GM12878 (cell line): Measurements from ENCODE around the gene MPHOSPH9. TPM values are rescaled to one million over a fixed set of nuclear protein-coding genes. Genes with fewer than 3 reads are reported as not detected.

Experiments used
- ATAC-seq: fragments of 200-7000 bp; cut with Tn5 transposase; 3 replicates; pipeline ENCODE4 v1.9.1; 2020; ENCODE audit warnings: mild to moderate bottlenecking, moderate library complexity
- BruUV-seq: library from RNA; stranded (reverse); fragments of 400-500 nt; replicated peaks from 2 replicates; lab custom pipeline; 2021; lab: Mats Ljungman, UMichigan
- CTCF ChIA-PET: fragments of 300-600 bp; sonication (Branson Sonifier 250); formaldehyde crosslinking; extraction: SDS; loops from one replicate; lab custom pipeline; 2021; ENCODE audit warnings: inconsistent platforms; lab: Yijun Ruan, JAX
- POLR2A ChIA-PET: fragments of 350-600 bp; formaldehyde crosslinking; extraction: SDS; loops from one replicate; lab custom pipeline; 2021; ENCODE audit warnings: inconsistent platforms; lab: Charles Lee
- RAD21 ChIA-PET: fragments of 300-600 bp; sonication (Branson Sonifier 250); formaldehyde crosslinking; loops from one replicate; lab custom pipeline; 2023; ENCODE audit warnings: antibody characterized with exemption; ENCODE audit not compliant: unreplicated experiment; lab: Charles Lee
- SMC1A ChIA-PET: fragments of 300-600 bp; sonication (Branson Sonifier 250); formaldehyde crosslinking; loops from one replicate; lab custom pipeline; 2023; ENCODE audit not compliant: unreplicated experiment, uncharacterized antibody; lab: Charles Lee
- DNase-seq: peaks from one replicate; pipeline ENCODE4 v3.0.0-alpha.2; 2011; ENCODE audit warnings: low read depth, low spot score
- FAIRE-seq: peaks from 3 replicates; lab custom pipeline; 2011; peaks lifted over from hg19 to GRCh38; lab: Jason Lieb, UNC
- H2AFZ ChIP-seq: 2 replicates; pipeline ENCODE4 v1.6.0; 2011; ENCODE audit warnings: low read depth, low read length, control low read depth; ENCODE audit not compliant: control insufficient read depth
- H3K27ac ChIP-seq: 2 replicates; pipeline ENCODE4 v1.5.1; 2011; ENCODE audit warnings: control low read depth; ENCODE audit not compliant: control insufficient read depth, insufficient read depth
- H3K27me3 ChIP-seq, 2 experiments: replicated peaks in 1 of 2; 2 replicates each; pipeline versions ENCODE4 v1.6.0 to v1.6.1; 2011; ENCODE audit warnings: low read length in 1 of 2; ENCODE audit not compliant: control insufficient read depth in 2 of 2, insufficient read depth in 2 of 2
- H3K36me3 ChIP-seq, 2 experiments: 2 replicates each; pipeline ENCODE4 v1.5.1; 2011; ENCODE audit warnings: low read length in 1 of 2; ENCODE audit not compliant: control insufficient read depth in 2 of 2, insufficient read depth in 2 of 2
- H3K4me1 ChIP-seq: 2 replicates; pipeline ENCODE4 v1.6.1; 2011; ENCODE audit warnings: mild to moderate bottlenecking, low read length, moderate library complexity, mixed read lengths; ENCODE audit not compliant: control insufficient read depth, insufficient read depth
- H3K4me2 ChIP-seq: 2 replicates; pipeline ENCODE4 v1.6.0; 2011; ENCODE audit warnings: control low read depth; ENCODE audit not compliant: control insufficient read depth, insufficient read depth
- H3K4me3 ChIP-seq: fragments of 200-600 bp; sonication (generic); 2 replicates; pipeline ENCODE4 v1.5.1; 2016
- H3K79me2 ChIP-seq: 2 replicates; pipeline ENCODE4 v1.6.0; 2011; ENCODE audit warnings: low read length; ENCODE audit not compliant: control insufficient read depth, insufficient read depth
- H3K9ac ChIP-seq: 2 replicates; pipeline ENCODE4 v1.8.0; 2011; ENCODE audit warnings: low read length, control low read depth, mixed read lengths; ENCODE audit not compliant: control insufficient read depth, insufficient read depth
- H3K9me3 ChIP-seq: replicated peaks from 3 replicates; pipeline ENCODE4 v1.5.1; 2011; ENCODE audit warnings: mild to moderate bottlenecking, low read length; ENCODE audit not compliant: control insufficient read depth, insufficient read depth
- H4K20me1 ChIP-seq: 2 replicates; pipeline ENCODE4 v1.6.0; 2011; ENCODE audit not compliant: control insufficient read depth, insufficient read depth
- CHD4 ChIP-seq: fragments of 200-600 bp; sonication (generic); IDR thresholded peaks from 2 replicates; pipeline ENCODE4 v1.6.1; 2016; ENCODE audit warnings: mild to moderate bottlenecking
- EGR1 ChIP-seq, 2 experiments: IDR thresholded peaks; 1 replicate in 1 of 2; 2 replicates in 1 of 2; pipeline ENCODE4 v1.6.1; 2011 to 2012; ENCODE audit warnings: low read depth in 2 of 2, low read length in 2 of 2, borderline replicate concordance in 1 of 2, mild to moderate bottlenecking in 1 of 2, moderate library complexity in 1 of 2
- GABPA ChIP-seq: IDR thresholded peaks from 2 replicates; pipeline ENCODE4 v1.6.1; 2014; ENCODE audit warnings: antibody characterized with exemption, low read depth, mild to moderate bottlenecking, inconsistent platforms
- NFIC ChIP-seq: IDR thresholded peaks from 2 replicates; pipeline ENCODE4 v1.6.1; 2012; ENCODE audit warnings: low read depth, mild to moderate bottlenecking, inconsistent platforms, low read length, moderate library complexity
- NR2C1 ChIP-seq: fragments of 450-650 bp; IDR thresholded peaks from 2 replicates; pipeline ENCODE4 v1.6.1; 2017; ENCODE audit warnings: antibody characterized with exemption, mild to moderate bottlenecking, moderate library complexity
- TBL1XR1 ChIP-seq: IDR thresholded peaks from 2 replicates; pipeline ENCODE4 v1.6.1; 2012; ENCODE audit warnings: low read depth, low read length, improper control_type of control experiment
- YY1 ChIP-seq: IDR thresholded peaks from 2 replicates; pipeline ENCODE4 v1.6.1; 2011; ENCODE audit warnings: low read depth, mild to moderate bottlenecking, low read length
- WGBS: methylation state at CpG from one replicate; pipeline ENCODE4 v1.1.6; 2016; ENCODE audit warnings: low lambda C conversion rate; ENCODE audit not compliant: insufficient replicate concordance, insufficient coverage; ENCODE audit errors: missing lambda C conversion rate; 5-methylcytosine and 5-hydroxymethylcytosine counted together
- in situ Hi-C: fragments of 300-500 bp; cut with MboI; formaldehyde crosslinking; loops from 9 replicates; pipeline ENCODE4 v1.14.3; 2018; ENCODE audit warnings: mixed read lengths
- intact Hi-C: fragments of 100-400 bp; cut with micrococcal nuclease; formaldehyde crosslinking; loops from one replicate; pipeline ENCODE4 v1.14.2; 2022; ENCODE audit not compliant: unreplicated experiment
- polyA plus RNA-seq, 11 experiments: library from polyadenylated mRNA; depleted of rRNA in 4 of 11; unstranded in 6 of 11; stranded (reverse) in 5 of 11; fragments of >200 nt; fragmentation: Nextera tagmentation in 4 of 11; fragmentation: Illumina TruSeq in 1 of 11; extraction: Ambion mirVana in 4 of 11; extraction: Trizol in 1 of 11; gene quantifications; 1 replicate in 1 of 11; 2 replicates in 10 of 11; pipeline versions ENCODE4 v1.2.1 to v1.2.3, GENCODE V29; 2011 to 2016; ENCODE audit warnings: inconsistent platforms in 2 of 11, missing spikeins in 2 of 11, low read depth in 1 of 11
- total RNA-seq, 4 experiments: library from RNA; depleted of rRNA in 3 of 4; stranded (reverse); fragments of >200 nt in 3 of 4; fragmentation: Illumina TruSeq in 1 of 4; extraction: Trizol in 1 of 4; gene quantifications; 2 replicates each; pipeline versions ENCODE4 v1.2.1 to v1.2.3, GENCODE V29; 2013 to 2021
- TF ChIP-seq, protein P1 (sequence below): IDR thresholded peaks from 2 replicates; pipeline ENCODE4 v1.6.1; 2012; ENCODE audit warnings: improper control_type of control experiment, low read depth, low read length; ENCODE audit not compliant: insufficient replicate concordance
- TF ChIP-seq, protein P2 (sequence below): IDR thresholded peaks from 2 replicates; pipeline ENCODE4 v1.6.1; 2012; ENCODE audit warnings: low read depth, low read length, improper control_type of control experiment

The MPHOSPH9 gene
- total and polyA plus RNA-seq, 10 of the 15 experiments (the other 5 are each of a cell fraction or from before 2014, with no cell fraction given): 11.5 to 72.2 (median 45.7) TPM

DNA sequence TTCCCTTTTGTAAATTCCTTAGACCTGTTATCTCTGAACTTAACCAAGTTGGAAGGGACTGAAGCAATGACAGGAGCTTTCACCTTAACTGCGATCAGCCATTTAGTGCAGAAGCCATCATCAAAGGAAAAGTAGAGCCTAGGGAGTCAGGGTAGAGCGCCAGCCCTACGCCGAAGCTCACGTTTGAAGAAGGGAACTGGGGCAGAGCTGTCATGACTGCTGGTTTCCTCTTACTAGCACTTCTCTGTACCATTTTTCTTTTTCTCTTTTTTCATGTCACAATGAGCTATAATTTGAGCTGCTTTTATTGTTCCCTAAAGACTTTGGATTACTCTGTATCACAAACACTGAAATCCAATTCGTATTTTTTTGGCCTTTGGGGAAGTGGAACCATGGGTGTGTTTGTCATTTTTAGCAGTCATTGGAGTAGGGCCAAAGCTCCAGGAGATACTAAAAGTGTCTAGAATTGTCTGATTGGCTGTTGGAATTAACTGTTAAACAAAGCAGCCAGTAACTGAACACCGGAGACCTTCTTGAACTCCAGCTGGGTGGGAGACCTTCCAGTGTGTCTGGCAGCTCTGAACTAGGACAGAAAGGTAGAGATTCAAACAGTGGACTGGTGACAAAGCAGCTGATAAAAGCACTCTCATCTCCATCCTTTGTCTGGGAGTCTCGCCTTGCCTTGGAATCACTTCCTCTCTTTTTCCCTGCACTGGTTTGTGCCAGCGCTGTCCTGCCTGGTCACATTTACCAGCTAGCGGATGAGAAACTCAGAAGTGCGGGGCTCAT lies 9.4 kb upstream of the MPHOSPH9 start:
- ChIA-PET POLR2A (interaction anchor here (0.6 to 1.1 kb wide), 3 partner anchors 9 to 793 kb away, joined by 3 read pairs; partner anchors contain the start of genes MPHOSPH9 and MTRFR), SMC1A (interaction anchor here (1.5 to 1.9 kb wide), 2 partner anchors 10 to 13 kb away, joined by 4 to 11 read pairs; partner anchors contain the start of genes MPHOSPH9 and MTRFR), CTCF (interaction anchor here (1.9 kb wide), 1 partner anchor 10 kb away, joined by 4 read pairs; no protein-coding TSS in a partner anchor), RAD21 (interaction anchor here (1.0 to 1.4 kb wide), 3 partner anchors 9 to 199 kb away, joined by 3 to 4 read pairs (median 4); partner anchors contain the start of genes MPHOSPH9 and MTRFR)
- Histone ChIP-seq H3K9me3 (no peaks in the 10 kb centered on the region; the same call in 2 of the 3 replicates), H3K27me3 (no peaks in the 10 kb centered on the region), H4K20me1 (no peaks in the 10 kb centered on the region), H3K79me2 (peaks cover 40% of the 10 kb centered on the region), H3K9ac (no peak overlapping the region), H3K27ac (peak overlapping the region; percentile 27), H3K4me3 (no peak overlapping the region), H3K36me3 (peaks cover 0 to 6% of the 10 kb centered on the region in 2 experiments; a peak in 2 of 4 replicates), H3K4me1 (peaks cover 24% of the 10 kb centered on the region), H2AFZ (no peak overlapping the region), H3K4me2 (peak overlapping the region; percentile 5; the same call in 1 of the 2 replicates)
- WGBS: 82% methylated on average over 11 of the region's 11 CpGs
- TSS peak; percentile 25 for BruUV-seq
- DNase-seq: no peak
- ATAC-seq: no peak
- TF ChIP-seq NR2C1 (no peak), GABPA (no peak), CHD4 (no peak), EGR1 (IDR thresholded peaks at IDR 0.05; ENCODE audit: borderline replicate concordance in 1 of 2, low read depth in 2 of 2, low read length in 2 of 2) (no peak), TBL1XR1 (no peak), YY1 (no peak), NFIC (no peak)
- TF ChIP-seq, protein P1, sequence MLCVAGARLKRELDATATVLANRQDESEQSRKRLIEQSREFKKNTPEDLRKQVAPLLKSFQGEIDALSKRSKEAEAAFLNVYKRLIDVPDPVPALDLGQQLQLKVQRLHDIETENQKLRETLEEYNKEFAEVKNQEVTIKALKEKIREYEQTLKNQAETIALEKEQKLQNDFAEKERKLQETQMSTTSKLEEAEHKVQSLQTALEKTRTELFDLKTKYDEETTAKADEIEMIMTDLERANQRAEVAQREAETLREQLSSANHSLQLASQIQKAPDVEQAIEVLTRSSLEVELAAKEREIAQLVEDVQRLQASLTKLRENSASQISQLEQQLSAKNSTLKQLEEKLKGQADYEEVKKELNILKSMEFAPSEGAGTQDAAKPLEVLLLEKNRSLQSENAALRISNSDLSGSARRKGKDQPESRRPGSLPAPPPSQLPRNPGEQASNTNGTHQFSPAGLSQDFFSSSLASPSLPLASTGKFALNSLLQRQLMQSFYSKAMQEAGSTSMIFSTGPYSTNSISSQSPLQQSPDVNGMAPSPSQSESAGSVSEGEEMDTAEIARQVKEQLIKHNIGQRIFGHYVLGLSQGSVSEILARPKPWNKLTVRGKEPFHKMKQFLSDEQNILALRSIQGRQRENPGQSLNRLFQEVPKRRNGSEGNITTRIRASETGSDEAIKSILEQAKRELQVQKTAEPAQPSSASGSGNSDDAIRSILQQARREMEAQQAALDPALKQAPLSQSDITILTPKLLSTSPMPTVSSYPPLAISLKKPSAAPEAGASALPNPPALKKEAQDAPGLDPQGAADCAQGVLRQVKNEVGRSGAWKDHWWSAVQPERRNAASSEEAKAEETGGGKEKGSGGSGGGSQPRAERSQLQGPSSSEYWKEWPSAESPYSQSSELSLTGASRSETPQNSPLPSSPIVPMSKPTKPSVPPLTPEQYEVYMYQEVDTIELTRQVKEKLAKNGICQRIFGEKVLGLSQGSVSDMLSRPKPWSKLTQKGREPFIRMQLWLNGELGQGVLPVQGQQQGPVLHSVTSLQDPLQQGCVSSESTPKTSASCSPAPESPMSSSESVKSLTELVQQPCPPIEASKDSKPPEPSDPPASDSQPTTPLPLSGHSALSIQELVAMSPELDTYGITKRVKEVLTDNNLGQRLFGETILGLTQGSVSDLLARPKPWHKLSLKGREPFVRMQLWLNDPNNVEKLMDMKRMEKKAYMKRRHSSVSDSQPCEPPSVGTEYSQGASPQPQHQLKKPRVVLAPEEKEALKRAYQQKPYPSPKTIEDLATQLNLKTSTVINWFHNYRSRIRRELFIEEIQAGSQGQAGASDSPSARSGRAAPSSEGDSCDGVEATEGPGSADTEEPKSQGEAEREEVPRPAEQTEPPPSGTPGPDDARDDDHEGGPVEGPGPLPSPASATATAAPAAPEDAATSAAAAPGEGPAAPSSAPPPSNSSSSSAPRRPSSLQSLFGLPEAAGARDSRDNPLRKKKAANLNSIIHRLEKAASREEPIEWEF: no peak
- TF ChIP-seq, protein P2, sequence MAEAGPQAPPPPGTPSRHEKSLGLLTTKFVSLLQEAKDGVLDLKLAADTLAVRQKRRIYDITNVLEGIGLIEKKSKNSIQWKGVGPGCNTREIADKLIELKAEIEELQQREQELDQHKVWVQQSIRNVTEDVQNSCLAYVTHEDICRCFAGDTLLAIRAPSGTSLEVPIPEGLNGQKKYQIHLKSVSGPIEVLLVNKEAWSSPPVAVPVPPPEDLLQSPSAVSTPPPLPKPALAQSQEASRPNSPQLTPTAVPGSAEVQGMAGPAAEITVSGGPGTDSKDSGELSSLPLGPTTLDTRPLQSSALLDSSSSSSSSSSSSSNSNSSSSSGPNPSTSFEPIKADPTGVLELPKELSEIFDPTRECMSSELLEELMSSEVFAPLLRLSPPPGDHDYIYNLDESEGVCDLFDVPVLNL: no peak
- in situ Hi-C loops: loop anchor here (25.0 kb wide), 1 partner anchor 380 kb away; no protein-coding TSS in a partner anchor
- FAIRE-seq: no peak
- intact Hi-C loops: no loop called here
